Testis (tissue), 3 donors: ENCODE results near the gene ZGPAT. TPM values are rescaled to one million over a fixed set of nuclear protein-coding genes. Genes with fewer than 3 reads are reported as not detected.
"Not testable (repeated sequence)": the region's sequence is repeated elsewhere in the genome, so short reads cannot be mapped to it uniquely, and the experiment has no call there.

Experiments
- DNase-seq: peaks from one replicate; pipeline ENCODE4 v3.0.0-alpha.2; 2019
- H3K27ac ChIP-seq, 2 donors: fragments of 200-600 bp; sonication (generic); one replicate each; pipeline ENCODE4 v1.5.1; 2019
- H3K27me3 ChIP-seq: fragments of 200-600 bp; sonication (generic); one replicate; pipeline ENCODE4 v1.5.1; 2019
- H3K36me3 ChIP-seq: fragments of 200-600 bp; sonication (generic); one replicate; pipeline ENCODE4 v1.5.1; 2017; ENCODE audit warnings: low read depth; ENCODE audit errors: missing control alignments
- H3K4me1 ChIP-seq: fragments of 200-600 bp; sonication (generic); one replicate; pipeline ENCODE4 v1.5.1; 2019
- H3K4me3 ChIP-seq, 2 donors: fragments of 200-600 bp; sonication (generic); one replicate each; pipeline ENCODE4 v1.5.1; 2017 to 2019
- H3K9me3 ChIP-seq: fragments of 200-600 bp; sonication (generic); one replicate; pipeline ENCODE4 v1.5.1; 2017
- POLR2A ChIP-seq: fragments of 450-650 bp; IDR thresholded peaks from one replicate; pipeline ENCODE4 v1.6.1; 2017; ENCODE audit warnings: antibody characterized with exemption, mild to moderate bottlenecking, moderate library complexity
- WGBS, 2 donors: methylation state at CpG; one replicate each; pipeline ENCODE4 v1.1.5; 2018; 5-methylcytosine and 5-hydroxymethylcytosine counted together
- intact Hi-C: fragments of 100-400 bp; cut with DNase I; formaldehyde crosslinking; loops from one replicate; pipeline ENCODE4 v1.15.1; 2023; ENCODE audit warnings: low total_unique reads
- polyA plus RNA-seq: library from polyadenylated mRNA; stranded (reverse); fragments of 350-450 nt; fragmentation: Illumina TruSeq; extraction: RNeasy Lipid Tissue Mini Kit (QIAGEN cat#74804); gene quantifications from one replicate; pipeline ENCODE4 v1.2.3, GENCODE V29; 2014; ENCODE audit warnings: low read depth, low replicate concordance; ENCODE audit not compliant: insufficient read depth
- total RNA-seq, 2 donors: library from RNA; depleted of rRNA; stranded (reverse); fragments of >200 nt; gene quantifications; one replicate each; pipeline ENCODE4 v1.2.3, GENCODE V29; 2016
- TF ChIP-seq, protein P1 (sequence below), 3 experiments: fragments of 450-650 bp in 2 of 3; fragments of 200-600 bp in 1 of 3; sonication (generic) in 1 of 3; IDR thresholded peaks; one replicate each; pipeline ENCODE4 v1.5.1; 2016 to 2019; ENCODE audit warnings: antibody characterized with exemption in 3 of 3, mild to moderate bottlenecking in 2 of 3, moderate library complexity in 1 of 3

Gene ZGPAT
- total and polyA plus RNA-seq, 3 donors from 2014 or later: 43.1 to 57.3 (median 53.1) TPM

DNA sequence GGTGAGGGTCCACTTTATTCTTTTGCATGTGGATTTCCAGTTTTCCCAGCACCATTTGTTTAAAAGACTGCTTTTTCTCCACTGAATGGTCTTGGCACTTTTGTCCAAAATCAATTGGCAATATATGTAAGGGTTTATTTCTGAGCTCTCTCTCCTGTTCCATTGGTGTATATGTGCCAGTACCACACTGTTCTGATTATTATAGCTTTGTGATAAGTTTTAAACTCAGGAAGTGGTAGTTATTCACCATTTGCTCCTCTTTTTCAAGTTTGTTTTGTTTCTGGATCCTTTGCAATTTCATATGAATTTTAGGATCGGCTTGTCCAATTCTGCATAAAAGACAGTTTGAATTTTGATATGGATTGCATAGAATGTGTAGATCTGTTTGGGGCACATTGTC is 4.4 kb downstream of the ZGPAT start:
- Histone ChIP-seq H3K9me3 (no peaks in the 10 kb centered on the region), H3K27me3 (no peaks in the 10 kb centered on the region), H3K4me3 (no peak overlapping the region), H3K27ac (no peak overlapping the region), H3K4me1 (peaks cover 18% of the 10 kb centered on the region), H3K36me3 (no peaks in the 10 kb centered on the region)
- WGBS, 2 donors: 96 to 100% methylated on average over 1 of the region's 1 CpG
- intact Hi-C loops: no loop called here
- TF ChIP-seq, protein P1, sequence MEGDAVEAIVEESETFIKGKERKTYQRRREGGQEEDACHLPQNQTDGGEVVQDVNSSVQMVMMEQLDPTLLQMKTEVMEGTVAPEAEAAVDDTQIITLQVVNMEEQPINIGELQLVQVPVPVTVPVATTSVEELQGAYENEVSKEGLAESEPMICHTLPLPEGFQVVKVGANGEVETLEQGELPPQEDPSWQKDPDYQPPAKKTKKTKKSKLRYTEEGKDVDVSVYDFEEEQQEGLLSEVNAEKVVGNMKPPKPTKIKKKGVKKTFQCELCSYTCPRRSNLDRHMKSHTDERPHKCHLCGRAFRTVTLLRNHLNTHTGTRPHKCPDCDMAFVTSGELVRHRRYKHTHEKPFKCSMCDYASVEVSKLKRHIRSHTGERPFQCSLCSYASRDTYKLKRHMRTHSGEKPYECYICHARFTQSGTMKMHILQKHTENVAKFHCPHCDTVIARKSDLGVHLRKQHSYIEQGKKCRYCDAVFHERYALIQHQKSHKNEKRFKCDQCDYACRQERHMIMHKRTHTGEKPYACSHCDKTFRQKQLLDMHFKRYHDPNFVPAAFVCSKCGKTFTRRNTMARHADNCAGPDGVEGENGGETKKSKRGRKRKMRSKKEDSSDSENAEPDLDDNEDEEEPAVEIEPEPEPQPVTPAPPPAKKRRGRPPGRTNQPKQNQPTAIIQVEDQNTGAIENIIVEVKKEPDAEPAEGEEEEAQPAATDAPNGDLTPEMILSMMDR (IDR thresholded peaks at IDR 0.05): no peak
- TF ChIP-seq POLR2A: no peak
- no peak for DNase-seq

DNA sequence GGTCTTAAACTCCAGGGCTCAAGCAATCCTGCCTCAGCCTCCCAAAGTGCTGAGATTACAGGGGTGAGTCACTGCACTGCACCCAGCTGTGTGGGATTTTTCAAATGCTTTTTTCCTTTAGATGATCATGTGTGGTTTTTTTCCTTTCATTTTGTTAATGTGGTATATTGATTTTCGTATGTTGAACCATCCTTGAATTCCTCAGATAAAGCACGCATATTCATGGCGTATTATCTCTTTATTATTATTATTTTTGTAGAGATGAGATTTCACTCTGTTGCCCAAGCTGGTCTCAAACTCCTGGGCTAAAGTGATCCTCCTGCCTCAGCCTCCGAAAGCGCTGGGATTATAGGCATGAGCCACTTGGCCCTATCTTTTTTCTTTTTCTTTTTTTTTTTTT is 7.0 kb downstream of the ZGPAT start:
- WGBS, 2 donors: 98 to 100% methylated on average over 5 of the region's 5 CpGs
- H3K27ac ChIP-seq: no peak overlapping the region
- H3K9me3 ChIP-seq: no peaks in the 10 kb centered on the region
- DNase-seq: no peak
- TF ChIP-seq, protein P1 (IDR thresholded peaks at IDR 0.05): no peak
- H3K4me3 ChIP-seq: no peak overlapping the region
- H3K4me1 ChIP-seq: peaks cover 9% of the 10 kb centered on the region
- intact Hi-C loops: no loop called here
- H3K36me3 ChIP-seq: no peaks in the 10 kb centered on the region
- H3K27me3 ChIP-seq: no peaks in the 10 kb centered on the region

DNA sequence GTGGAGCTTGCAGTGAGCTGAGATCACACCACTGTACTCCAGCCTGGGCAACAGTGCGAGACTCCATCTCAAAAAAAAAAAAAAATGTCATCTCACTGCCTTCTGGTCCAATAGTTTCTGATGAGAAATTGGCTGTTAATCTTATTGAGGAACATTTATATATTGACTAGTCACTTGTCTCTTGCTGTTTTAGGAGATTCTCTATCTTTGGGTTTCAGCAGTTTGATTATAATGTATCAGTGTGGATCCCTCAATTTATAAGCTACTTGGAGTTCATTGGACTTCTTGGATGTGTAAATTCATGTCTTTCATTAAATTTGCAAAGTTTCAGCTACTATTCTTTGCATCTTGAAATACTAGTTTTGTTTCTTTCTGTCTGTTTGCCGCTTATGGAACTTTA is 11.2 kb downstream of the ZGPAT start:
- H3K4me3 ChIP-seq: no peak overlapping the region

DNA sequence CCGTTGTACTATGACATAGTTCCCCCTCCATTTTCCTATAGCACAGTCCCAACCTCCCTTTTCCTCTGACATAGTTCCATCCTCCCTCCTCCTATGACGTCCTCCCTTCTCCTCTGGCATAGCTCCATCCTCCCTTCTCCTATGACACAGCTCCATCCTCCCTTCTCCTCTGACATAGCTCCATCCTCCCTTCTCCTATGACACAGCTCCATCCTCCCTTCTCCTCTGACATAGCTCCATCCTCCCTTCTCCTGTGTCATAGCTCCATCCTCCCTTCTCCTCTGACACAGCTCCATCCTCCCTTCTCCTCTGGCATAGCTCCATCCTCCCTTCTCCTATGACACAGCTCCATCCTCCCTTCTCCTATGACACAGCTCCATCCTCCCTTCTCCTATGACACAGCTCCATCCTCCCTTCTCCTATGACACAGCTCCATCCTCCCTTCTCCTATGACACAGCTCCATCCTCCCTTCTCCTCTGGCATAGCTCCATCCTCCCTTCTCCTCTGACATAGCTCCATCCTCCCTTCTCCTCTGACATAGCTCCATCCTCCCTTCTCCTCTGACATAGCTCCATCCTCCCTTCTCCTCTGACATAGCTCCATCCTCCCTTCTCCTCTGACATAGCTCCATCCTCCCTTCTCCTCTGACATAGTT is 15.3 kb downstream of the ZGPAT start:
- WGBS, 2 donors: 73 to 80% methylated on average over 2 of the region's 2 CpGs
- intact Hi-C loops, H3K36me3 ChIP-seq: not testable (repeated sequence)

More for the DNA sequence above, 11.2 kb downstream of the ZGPAT start:
- WGBS, 2 donors: 91 to 97% methylated on average over 2 of the region's 2 CpGs
- intact Hi-C loops: no loop called here
- DNase-seq: no peak
- Histone ChIP-seq H3K36me3 (no peaks in the 10 kb centered on the region), H3K4me1 (no peaks in the 10 kb centered on the region), H3K27me3 (no peaks in the 10 kb centered on the region), H3K9me3 (no peaks in the 10 kb centered on the region), H3K27ac (no peak overlapping the region)
- TF ChIP-seq POLR2A: no peak
- TF ChIP-seq, protein P1 (IDR thresholded peaks at IDR 0.05): no peak

DNA sequence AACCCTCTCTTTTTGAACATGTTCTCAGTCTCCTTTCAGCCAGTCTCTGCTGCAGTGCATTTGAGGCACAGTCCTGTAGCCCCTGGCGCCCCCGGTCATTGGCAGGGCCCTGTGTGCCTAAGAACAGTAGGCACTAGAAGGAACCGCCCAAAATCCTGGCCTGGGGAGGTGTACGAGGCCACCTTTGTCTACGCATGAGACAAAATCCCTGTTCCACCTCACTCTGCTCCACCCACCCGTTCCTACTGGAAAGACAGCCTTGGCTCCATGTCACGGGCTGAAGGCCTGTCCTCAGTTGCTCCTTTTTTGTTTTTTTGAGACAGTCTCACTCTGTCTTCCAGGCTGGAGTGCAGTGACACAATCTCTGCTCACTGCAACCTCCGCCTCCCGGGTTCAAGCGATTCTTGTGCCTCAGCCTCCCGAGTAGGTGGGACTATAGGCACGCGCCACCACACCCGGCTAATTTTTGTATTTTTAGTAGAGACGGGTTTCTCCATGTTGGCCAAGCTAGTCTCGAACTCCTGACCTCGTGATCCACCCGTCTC is 22.4 kb downstream of the ZGPAT start:
- intact Hi-C loops, H3K27ac ChIP-seq, DNase-seq: not testable (repeated sequence)

More for the DNA sequence above, 15.3 kb downstream of the ZGPAT start:
- not testable (repeated sequence) for H3K27ac ChIP-seq, H3K4me3 ChIP-seq, H3K27me3 ChIP-seq, H3K9me3 ChIP-seq, H3K4me1 ChIP-seq, DNase-seq

GRCh38 chr20:63731410-63731809 is 23.6 kb downstream of the ZGPAT start:
- no peaks in the 10 kb centered on the region for H3K27me3 ChIP-seq
- no peak overlapping the region for H3K4me3 ChIP-seq
- H3K27ac ChIP-seq: no peak overlapping the region
- H3K4me1 ChIP-seq: peaks cover 12% of the 10 kb centered on the region
- no peaks in the 10 kb centered on the region for H3K36me3 ChIP-seq
- H3K9me3 ChIP-seq: no peaks in the 10 kb centered on the region
- WGBS, 2 donors: 56 to 67% methylated on average over 5 of the region's 5 CpGs
- intact Hi-C loops: no loop called here
- DNase-seq: no peak
- TF ChIP-seq, protein P1 (IDR thresholded peaks at IDR 0.05): no peak
- TF ChIP-seq POLR2A: no peak

More for the DNA sequence above, 22.4 kb downstream of the ZGPAT start:
- WGBS, 2 donors: 91 to 95% methylated on average over 18 of the region's 18 CpGs
- H3K9me3 ChIP-seq, H3K36me3 ChIP-seq, H3K4me3 ChIP-seq, H3K27me3 ChIP-seq: not testable (repeated sequence)
- H3K4me1 ChIP-seq: peaks cover 12% of the 10 kb centered on the region
